Mesendoderm (in vitro differentiated cells): ENCODE data around the gene CEMIP.

ENCODE experiments used
- DNase-seq: peaks from one replicate; pipeline ENCODE4 v3.0.0; 2013
- H2AK5ac ChIP-seq: 2 replicates; pipeline ENCODE4 v1.6.1; 2013; ENCODE audit warnings: low read length, inconsistent platforms
- H2BK120ac ChIP-seq: 2 replicates; pipeline ENCODE4 v1.6.1; 2013; ENCODE audit warnings: low read depth, mild to moderate bottlenecking, low read length, moderate library complexity, mixed read lengths
- H2BK15ac ChIP-seq: replicated peaks from 2 replicates; pipeline ENCODE4 v1.6.1; 2013; ENCODE audit warnings: low read depth, mild to moderate bottlenecking, moderate library complexity
- H2BK5ac ChIP-seq: 2 replicates; pipeline ENCODE4 v1.6.1; 2013; ENCODE audit warnings: low read length, inconsistent platforms
- H3K18ac ChIP-seq: 2 replicates; pipeline ENCODE4 v1.6.1; 2013; ENCODE audit warnings: mild to moderate bottlenecking, low read length, mixed read lengths
- H3K23ac ChIP-seq: one replicate; pipeline ENCODE4 v1.6.1; 2013; ENCODE audit warnings: low read length
- H3K27ac ChIP-seq: 2 replicates; pipeline ENCODE4 v1.5.1; 2013; ENCODE audit warnings: low read depth, mild to moderate bottlenecking, inconsistent platforms, low read length, moderate library complexity
- H3K27me3 ChIP-seq: 2 replicates; pipeline ENCODE4 v1.6.1; 2013; ENCODE audit warnings: low read length, control low read depth, mild to moderate bottlenecking, inconsistent platforms; ENCODE audit not compliant: insufficient read depth, poor library complexity
- H3K36me3 ChIP-seq: 2 replicates; pipeline ENCODE4 v1.6.1; 2013; ENCODE audit warnings: low read length, inconsistent platforms; ENCODE audit not compliant: control insufficient read depth, insufficient read depth
- H3K4ac ChIP-seq: one replicate; pipeline ENCODE4 v1.6.1; 2013; ENCODE audit warnings: low read depth, mild to moderate bottlenecking, low read length, moderate library complexity
- H3K4me1 ChIP-seq: 2 replicates; pipeline ENCODE4 v1.6.1; 2013; ENCODE audit warnings: low read depth, low read length, inconsistent platforms; ENCODE audit not compliant: control insufficient read depth
- H3K4me2 ChIP-seq: 2 replicates; pipeline ENCODE4 v1.6.1; 2013; ENCODE audit warnings: low read length
- H3K4me3 ChIP-seq: 2 replicates; pipeline ENCODE4 v1.5.1; 2013; ENCODE audit warnings: mild to moderate bottlenecking, low read length
- H3K56ac ChIP-seq: one replicate; pipeline ENCODE4 v1.6.1; 2013; ENCODE audit warnings: low read length
- H3K79me1 ChIP-seq: 2 replicates; pipeline ENCODE4 v1.6.1; 2013; ENCODE audit warnings: low read length, inconsistent platforms
- H3K79me2 ChIP-seq: 2 replicates; pipeline ENCODE4 v1.6.1; 2013; ENCODE audit warnings: mild to moderate bottlenecking, low read length; ENCODE audit not compliant: control insufficient read depth, insufficient read depth
- H3K9ac ChIP-seq: 2 replicates; pipeline ENCODE4 v1.6.1; 2013; ENCODE audit warnings: low read length, inconsistent platforms
- H4K5ac ChIP-seq: one replicate; pipeline ENCODE4 v1.6.1; 2013; ENCODE audit warnings: low read length
- H4K8ac ChIP-seq: one replicate; pipeline ENCODE4 v1.6.1; 2013; ENCODE audit warnings: low read depth, mild to moderate bottlenecking, control low read depth, low read length, moderate library complexity
- WGBS: extraction: QIAGEN DNeasy Blood & Tissue Kit; methylation state at CpG from one replicate; pipeline ENCODE4 v1.1.7; 2013; ENCODE audit warnings: low lambda C conversion rate, missing lambda C conversion rate; ENCODE audit not compliant: insufficient coverage; ENCODE audit errors: extremely low coverage; 5-methylcytosine and 5-hydroxymethylcytosine counted together

The CEMIP gene

GRCh38 chr15:80967451-80967850, 188.3 kb downstream of the CEMIP start:
- Histone ChIP-seq H3K18ac (no peak overlapping the region), H3K79me2 (no peaks in the 10 kb centered on the region), H3K36me3 (peaks cover 4% of the 10 kb centered on the region), H3K56ac (no peak overlapping the region), H3K27me3 (no peaks in the 10 kb centered on the region), H3K9ac (no peak overlapping the region), H4K5ac (no peak overlapping the region), H3K79me1 (no peaks in the 10 kb centered on the region), H2BK120ac (no peak overlapping the region), H3K4me1 (no peaks in the 10 kb centered on the region), H4K8ac (no peak overlapping the region), H3K23ac (no peak overlapping the region), H2BK15ac (no peak overlapping the region), H2AK5ac (no peak overlapping the region), H3K4me3 (no peak overlapping the region), H3K27ac (no peak overlapping the region), H3K4ac (no peak overlapping the region), H3K4me2 (no peak overlapping the region), H2BK5ac (no peak overlapping the region)
- WGBS = no CpG with 5 or more reads among the region's 3 CpGs
- peak; percentile 96 for DNase-seq

- no peak overlapping the region for H2BK15ac ChIP-seq
- H2BK120ac ChIP-seq = no peak overlapping the region
- no peak overlapping the region for H3K27ac ChIP-seq
- no peaks in the 10 kb centered on the region for H3K4me1 ChIP-seq
- no peaks in the 10 kb centered on the region for H3K27me3 ChIP-seq
- H3K4ac ChIP-seq = no peak overlapping the region
- no peak overlapping the region for H4K5ac ChIP-seq
- H3K9ac ChIP-seq = no peak overlapping the region
- peaks cover 4% of the 10 kb centered on the region for H3K36me3 ChIP-seq
- WGBS = no CpG with 5 or more reads among the region's 4 CpGs
- no peak for DNase-seq
- no peak overlapping the region for H2AK5ac ChIP-seq
- H3K79me1 ChIP-seq = no peaks in the 10 kb centered on the region
- no peak overlapping the region for H3K4me3 ChIP-seq
- H2BK5ac ChIP-seq = no peak overlapping the region
- H3K23ac ChIP-seq = no peak overlapping the region
- H3K18ac ChIP-seq = no peak overlapping the region
- no peaks in the 10 kb centered on the region for H3K79me2 ChIP-seq
- H3K4me2 ChIP-seq = no peak overlapping the region
- no peak overlapping the region for H3K56ac ChIP-seq
- no peak overlapping the region for H4K8ac ChIP-seq
Observed at GRCh38 chr15:80967991-80968510, 188.9 kb downstream of the CEMIP start.

- no peak overlapping the region for H2BK15ac ChIP-seq
- peaks cover 2% of the 10 kb centered on the region for H3K79me2 ChIP-seq
- no peak overlapping the region for H3K4me3 ChIP-seq
- H2BK5ac ChIP-seq = no peak overlapping the region
- no peak overlapping the region for H4K8ac ChIP-seq
- no peak overlapping the region for H3K9ac ChIP-seq
- H3K36me3 ChIP-seq = peaks cover 4% of the 10 kb centered on the region
- no peak overlapping the region for H3K23ac ChIP-seq
- H3K79me1 ChIP-seq = peaks cover 4% of the 10 kb centered on the region
- H3K4me1 ChIP-seq = no peaks in the 10 kb centered on the region
- peak overlapping the region; percentile 25 for H3K56ac ChIP-seq
- no peak overlapping the region for H2BK120ac ChIP-seq
- no peak for DNase-seq
- no CpG with 5 or more reads among the region's 7 CpGs for WGBS
- no peak overlapping the region for H4K5ac ChIP-seq
- no peak overlapping the region for H3K18ac ChIP-seq
- no peaks in the 10 kb centered on the region for H3K27me3 ChIP-seq
- no peak overlapping the region for H3K4ac ChIP-seq
- no peak overlapping the region for H2AK5ac ChIP-seq
- H3K4me2 ChIP-seq = no peak overlapping the region
- H3K27ac ChIP-seq = no peak overlapping the region
Observed at GRCh38 chr15:80969316-80969715, 190.1 kb downstream of the CEMIP start.

DNA sequence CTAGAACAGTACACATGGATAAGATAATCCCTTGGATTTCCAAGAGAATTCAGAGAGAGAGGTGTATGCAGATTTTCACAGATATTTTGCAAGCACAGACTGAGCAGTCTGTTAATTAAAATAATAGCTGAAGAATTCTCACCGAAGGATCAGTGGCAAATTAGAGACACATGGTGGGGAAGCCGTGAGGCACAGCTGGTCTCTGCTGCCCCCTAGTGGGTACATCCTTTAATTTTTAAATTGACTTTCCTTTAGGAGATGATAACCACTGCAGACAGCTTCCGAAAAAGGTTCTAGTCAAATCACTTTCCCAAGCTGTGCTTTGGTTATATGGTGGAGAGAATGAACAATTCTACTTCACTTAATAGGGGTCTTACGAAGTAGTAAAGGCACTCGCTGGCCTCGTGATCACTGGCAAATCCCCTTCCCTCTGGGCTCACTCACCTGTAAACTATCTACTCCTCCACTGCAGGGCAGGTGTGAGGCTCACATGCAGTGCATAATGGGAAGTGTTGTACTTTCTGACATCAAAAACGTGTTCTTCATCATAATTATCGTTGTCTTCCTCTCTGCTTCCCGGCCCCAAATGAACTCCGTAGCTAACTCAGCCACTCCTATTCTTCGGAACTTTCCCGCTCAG, 191.0 kb downstream of the CEMIP start:
- WGBS = no CpG with 5 or more reads among the region's 12 CpGs

DNA sequence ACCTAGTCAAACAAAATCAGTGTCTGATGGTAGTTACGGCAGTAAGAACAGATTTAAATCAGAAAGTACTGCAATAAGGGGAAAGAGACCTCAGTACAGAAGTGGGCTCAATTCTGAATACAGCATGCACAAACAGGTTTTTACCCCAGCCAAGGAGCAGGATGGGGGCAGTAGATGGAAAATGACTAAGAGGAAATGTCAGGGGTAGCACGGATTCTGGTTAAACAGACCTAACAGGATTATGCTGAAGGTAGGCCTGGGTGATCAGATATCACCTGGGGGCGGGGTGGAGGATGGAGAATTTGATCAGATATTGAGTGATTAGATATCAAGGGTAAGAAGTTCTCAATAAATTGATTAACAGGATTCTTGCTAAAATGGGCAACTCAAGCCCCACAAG, 191.5 kb downstream of the CEMIP start:
- no peak overlapping the region for H2BK120ac ChIP-seq
- H3K23ac ChIP-seq = no peak overlapping the region
- no CpG with 5 or more reads among the region's 3 CpGs for WGBS
- no peak overlapping the region for H4K5ac ChIP-seq
- peaks cover 6% of the 10 kb centered on the region for H3K79me2 ChIP-seq
- no peak overlapping the region for H4K8ac ChIP-seq
- H3K56ac ChIP-seq = no peak overlapping the region
- H3K9ac ChIP-seq = no peak overlapping the region
- H3K4me1 ChIP-seq = no peaks in the 10 kb centered on the region
- no peak overlapping the region for H3K18ac ChIP-seq
- H2AK5ac ChIP-seq = no peak overlapping the region
- H3K27ac ChIP-seq = no peak overlapping the region
- no peak overlapping the region for H2BK15ac ChIP-seq
- H3K36me3 ChIP-seq = peaks cover 4% of the 10 kb centered on the region
- H2BK5ac ChIP-seq = no peak overlapping the region
- no peak for DNase-seq
- no peaks in the 10 kb centered on the region for H3K27me3 ChIP-seq
- no peak overlapping the region for H3K4me3 ChIP-seq
- no peak overlapping the region for H3K4ac ChIP-seq
- H3K4me2 ChIP-seq = no peak overlapping the region
- H3K79me1 ChIP-seq = peaks cover 4% of the 10 kb centered on the region

More for the DNA sequence above, 191.0 kb downstream of the CEMIP start:
- Histone ChIP-seq H2AK5ac (no peak overlapping the region), H2BK120ac (no peak overlapping the region), H3K36me3 (peaks cover 4% of the 10 kb centered on the region), H3K4me1 (no peaks in the 10 kb centered on the region), H3K79me2 (peaks cover 4% of the 10 kb centered on the region), H4K8ac (no peak overlapping the region), H3K4me3 (no peak overlapping the region), H4K5ac (no peak overlapping the region), H3K56ac (no peak overlapping the region), H3K27me3 (no peaks in the 10 kb centered on the region), H2BK15ac (no peak overlapping the region), H3K9ac (no peak overlapping the region), H3K18ac (no peak overlapping the region), H3K79me1 (peaks cover 4% of the 10 kb centered on the region), H3K23ac (no peak overlapping the region), H3K4me2 (no peak overlapping the region), H3K27ac (no peak overlapping the region), H2BK5ac (no peak overlapping the region), H3K4ac (no peak overlapping the region)
- peak; percentile 66 for DNase-seq

DNA sequence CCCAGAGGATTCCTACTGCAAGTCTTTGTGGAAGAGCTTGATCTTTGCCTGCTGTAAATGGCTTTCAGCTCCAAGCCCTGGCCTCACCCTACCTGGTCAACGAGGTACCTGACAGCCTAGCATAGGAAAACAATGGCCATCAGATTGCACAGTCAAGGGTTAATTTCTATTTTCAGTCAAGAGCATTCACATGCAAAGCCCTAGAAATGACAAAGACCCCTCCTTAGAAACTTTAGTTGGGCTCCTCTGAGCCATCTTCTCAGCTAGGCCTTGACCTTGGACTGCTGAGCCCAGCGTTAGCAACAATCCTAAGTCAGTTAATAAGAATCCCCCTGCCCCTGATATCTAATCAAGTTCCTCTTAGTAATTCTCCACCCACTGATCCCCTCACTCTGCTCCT, 192.0 kb downstream of the CEMIP start:
- peaks cover 4% of the 10 kb centered on the region for H3K79me1 ChIP-seq
- no peak overlapping the region for H3K56ac ChIP-seq
- H3K4ac ChIP-seq = no peak overlapping the region
- H4K5ac ChIP-seq = no peak overlapping the region
- no peak overlapping the region for H3K18ac ChIP-seq
- H4K8ac ChIP-seq = no peak overlapping the region
- H3K9ac ChIP-seq = no peak overlapping the region
- no peak overlapping the region for H3K23ac ChIP-seq
- H2BK120ac ChIP-seq = no peak overlapping the region
- no peaks in the 10 kb centered on the region for H3K4me1 ChIP-seq
- no peak overlapping the region for H3K4me2 ChIP-seq
- no peak overlapping the region for H3K27ac ChIP-seq
- no CpG with 5 or more reads among the region's 2 CpGs for WGBS
- no peak overlapping the region for H2AK5ac ChIP-seq
- H3K27me3 ChIP-seq = no peaks in the 10 kb centered on the region
- H2BK15ac ChIP-seq = no peak overlapping the region
- no peak overlapping the region for H3K4me3 ChIP-seq
- peaks cover 6% of the 10 kb centered on the region for H3K79me2 ChIP-seq
- peaks cover 4% of the 10 kb centered on the region for H3K36me3 ChIP-seq
- DNase-seq = no peak
- H2BK5ac ChIP-seq = no peak overlapping the region
